Mucosa of descending colon (tissue), 3 donors: ENCODE results near the gene NOBOX. TPM values are rescaled to one million over a fixed set of nuclear protein-coding genes. Genes with fewer than 3 reads are reported as not detected.
"Not testable (repeated sequence)": the region's sequence is repeated elsewhere in the genome, so short reads cannot be mapped to it uniquely, and the experiment has no call there.

Experiments used
- ATAC-seq: fragments of 200-7000 bp; cut with Tn5 transposase; one replicate; pipeline ENCODE4 v1.9.1; 2020; ENCODE audit warnings: mild to moderate bottlenecking, moderate library complexity
- DNase-seq, 3 donors: peaks; one replicate each; pipeline ENCODE4 v3.0.0-alpha.2; 2020
- H3K36me3 ChIP-seq: fragments of 200-600 bp; one replicate; pipeline ENCODE4 v1.8.0; 2021; ENCODE audit warnings: low read depth, mild to moderate bottlenecking
- H3K4me1 ChIP-seq: fragments of 200-600 bp; one replicate; pipeline ENCODE4 v1.8.0; 2021; ENCODE audit warnings: low read depth, mild to moderate bottlenecking
- H3K4me3 ChIP-seq: fragments of 200-600 bp; one replicate; pipeline ENCODE4 v1.8.0; 2021; ENCODE audit warnings: mild to moderate bottlenecking
- H3K9me3 ChIP-seq: fragments of 200-600 bp; one replicate; pipeline ENCODE4 v1.8.0; 2021; ENCODE audit warnings: mild to moderate bottlenecking
- intact Hi-C, 2 donors: fragments of 100-400 bp; cut with DNase I in 1 of 2; cut with micrococcal nuclease in 1 of 2; formaldehyde crosslinking; loops; one replicate each; pipeline versions ENCODE4 v1.11.0 to v1.11.1; 2022; cut with DNase I, micrococcal nuclease
- total RNA-seq, 3 donors: library from RNA; stranded (reverse); fragmentation: NEBNext Ultra II Directional in 2 of 3; extraction: Animal tissue kit (Norgen Biotek cat#: 25700) in 2 of 3; gene quantifications; one replicate each; pipeline versions ENCODE4 v1.2.1 to v1.2.4, GENCODE V29; 2021 to 2023
- donor health status: DM: no; HTN: no; CAD: no; lungs with moderate emphysema.
- donor health status: DM: no; HTN: no; CAD: no.
- donor health status: DM: no; HTN: yes; CAD: no.

NOBOX gene
- total RNA-seq, 3 donors from 2014 or later = not detected

- ATAC-seq, DNase-seq, intact Hi-C loops, H3K9me3 ChIP-seq, H3K4me1 ChIP-seq, H3K4me3 ChIP-seq, H3K36me3 ChIP-seq: not testable (repeated sequence)
Observed at GRCh38 chr7:144348625-144349024, 54.9 kb downstream of the NOBOX start.

Other genes starting within 250 kb of the NOBOX start
- 1 to 10 TPM; 7.3 to 9.5 (median 8.6) TPM for gene CTAGE4, start 220.2 kb downstream of the NOBOX start, total RNA-seq
- gene ARHGEF35, start 207.9 kb downstream of the NOBOX start, total RNA-seq = 10 to 100 TPM in 2 of 3 donors, under 1 TPM in 1; 0.51 to 62.2 (median 41.7) TPM
- under 1 TPM in 1 of 3 donors, not detected in 2; 0.32 TPM for gene OR2A42, start 164.1 kb downstream of the NOBOX start, total RNA-seq
- 10 to 100 TPM; 12.4 to 46.2 (median 16.2) TPM for gene OR2A7, start 138.9 kb downstream of the NOBOX start, total RNA-seq
- 10 to 100 TPM in 1 of 3 donors, 1 to 10 TPM in 2; 1.7 to 13.8 (median 4.0) TPM for gene CTAGE8, start 134.4 kb downstream of the NOBOX start, total RNA-seq
- not detected for gene OR2A1, start 91.3 kb downstream of the NOBOX start, total RNA-seq
- 100 to 1,000 TPM in 1 of 3 donors, 10 to 100 TPM in 2; 54.7 to 102 (median 68.9) TPM for gene ARHGEF5, start 48.3 kb downstream of the NOBOX start, total RNA-seq